Measurements from ENCODE around the gene TOM1.
"Not testable (repeated sequence)": the region's sequence is repeated elsewhere in the genome, so short reads cannot be mapped to it uniquely, and the experiment has no call there.

Gene TOM1

DNA sequence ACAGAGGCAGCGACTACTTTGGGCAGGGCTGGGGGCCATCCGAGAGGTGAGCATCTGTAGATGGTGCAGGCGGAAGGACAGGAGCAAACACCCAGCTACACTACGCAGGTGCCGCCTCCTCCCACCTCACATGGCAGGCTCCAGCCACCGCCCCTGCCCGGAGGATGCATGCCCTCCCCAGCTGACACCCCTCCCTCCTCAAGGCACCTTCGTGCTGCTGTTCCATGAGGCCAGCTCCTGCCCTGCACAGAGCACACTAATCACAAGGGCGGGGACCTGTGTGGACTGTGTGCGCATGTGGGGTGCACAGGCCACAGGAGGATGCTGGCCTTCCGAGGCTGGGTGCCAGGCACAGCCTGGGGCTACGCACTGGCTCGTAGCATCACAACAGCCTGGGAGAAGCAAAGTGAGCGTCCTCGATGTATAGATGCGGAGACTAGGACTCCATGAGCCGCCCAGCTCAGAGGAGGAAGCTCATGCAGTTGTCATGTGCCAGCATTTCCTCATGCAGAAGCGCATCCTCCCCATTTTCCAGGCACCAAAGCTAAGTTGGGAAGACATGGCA, 48.4 kb downstream of the TOM1 start:
- DNase-seq: no peak

DNA sequence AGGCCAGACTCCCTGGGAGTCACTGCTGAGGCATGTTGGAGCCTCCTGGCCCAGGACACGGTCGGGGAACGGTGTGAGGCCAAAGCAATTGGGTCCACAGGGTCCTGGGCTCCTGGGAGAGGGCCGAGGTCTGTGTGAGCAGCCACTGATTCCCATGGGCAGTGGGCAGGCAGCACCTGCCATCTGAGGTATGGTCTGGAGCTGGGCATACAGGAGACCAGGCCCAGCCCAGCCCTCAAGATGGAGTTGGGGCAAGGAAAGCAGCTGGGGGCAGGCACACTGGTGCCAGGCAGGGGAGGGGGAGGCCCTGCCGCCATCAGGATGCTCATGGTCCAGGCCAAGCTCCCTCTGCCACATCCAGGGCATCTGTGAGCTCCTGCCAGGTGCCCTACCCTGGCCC, 49.0 kb downstream of the TOM1 start:
- DNase-seq: no peak

GRCh38 chr22:35349368-35349703, 49.6 kb downstream of the TOM1 start:
- DNase-seq: no peak

- DNase-seq: no peak
Observed at GRCh38 chr22:35349704-35350538, 50.2 kb downstream of the TOM1 start.

DNA sequence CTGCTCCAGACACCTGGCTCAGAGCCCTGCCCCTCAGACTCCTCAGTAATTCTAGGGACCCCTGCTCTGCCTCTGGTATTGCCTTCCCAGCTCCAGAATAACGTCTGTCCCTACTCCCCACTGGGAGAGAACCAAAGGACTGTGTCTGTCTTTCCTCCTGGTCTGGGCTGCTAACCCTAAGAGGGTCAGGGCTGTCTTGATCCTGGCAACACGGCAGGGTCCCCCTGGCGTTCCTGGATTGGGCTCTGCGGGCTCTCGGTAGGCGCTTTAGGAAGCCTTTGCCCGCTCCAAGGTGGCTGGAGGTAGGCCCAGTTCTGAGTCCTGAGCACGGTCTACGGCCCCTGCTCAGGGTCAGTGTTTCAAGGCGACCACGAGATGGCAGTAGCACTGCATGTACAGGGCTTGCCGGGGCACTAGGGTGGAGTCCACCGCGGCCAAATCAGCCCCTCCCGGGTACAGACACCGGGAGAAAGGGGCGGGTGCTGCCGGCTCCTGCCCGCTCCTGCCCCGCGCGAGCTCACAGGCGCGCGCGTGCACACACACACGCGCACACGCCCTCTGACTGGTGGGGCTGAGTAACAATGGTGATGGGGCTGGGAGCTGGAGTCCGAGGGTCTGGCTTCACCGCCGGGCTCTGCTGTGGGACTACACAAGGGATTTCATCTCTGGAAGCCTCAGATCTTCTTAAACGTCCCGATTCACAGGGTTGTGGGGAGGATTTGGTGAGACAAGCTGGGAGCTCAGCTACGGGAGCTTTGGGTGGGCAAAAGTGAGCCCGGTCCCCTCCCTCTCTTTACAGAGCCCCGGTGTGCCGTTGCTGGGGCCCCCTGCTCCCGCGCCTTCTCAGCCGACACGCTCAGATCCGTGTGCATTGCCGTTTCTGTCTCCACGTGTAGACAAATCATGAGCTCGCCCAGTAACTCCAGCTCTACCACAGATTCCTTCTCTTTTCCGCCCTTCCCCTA, 51.1 kb downstream of the TOM1 start:
- DNase-seq: peak; percentile 85

DNA sequence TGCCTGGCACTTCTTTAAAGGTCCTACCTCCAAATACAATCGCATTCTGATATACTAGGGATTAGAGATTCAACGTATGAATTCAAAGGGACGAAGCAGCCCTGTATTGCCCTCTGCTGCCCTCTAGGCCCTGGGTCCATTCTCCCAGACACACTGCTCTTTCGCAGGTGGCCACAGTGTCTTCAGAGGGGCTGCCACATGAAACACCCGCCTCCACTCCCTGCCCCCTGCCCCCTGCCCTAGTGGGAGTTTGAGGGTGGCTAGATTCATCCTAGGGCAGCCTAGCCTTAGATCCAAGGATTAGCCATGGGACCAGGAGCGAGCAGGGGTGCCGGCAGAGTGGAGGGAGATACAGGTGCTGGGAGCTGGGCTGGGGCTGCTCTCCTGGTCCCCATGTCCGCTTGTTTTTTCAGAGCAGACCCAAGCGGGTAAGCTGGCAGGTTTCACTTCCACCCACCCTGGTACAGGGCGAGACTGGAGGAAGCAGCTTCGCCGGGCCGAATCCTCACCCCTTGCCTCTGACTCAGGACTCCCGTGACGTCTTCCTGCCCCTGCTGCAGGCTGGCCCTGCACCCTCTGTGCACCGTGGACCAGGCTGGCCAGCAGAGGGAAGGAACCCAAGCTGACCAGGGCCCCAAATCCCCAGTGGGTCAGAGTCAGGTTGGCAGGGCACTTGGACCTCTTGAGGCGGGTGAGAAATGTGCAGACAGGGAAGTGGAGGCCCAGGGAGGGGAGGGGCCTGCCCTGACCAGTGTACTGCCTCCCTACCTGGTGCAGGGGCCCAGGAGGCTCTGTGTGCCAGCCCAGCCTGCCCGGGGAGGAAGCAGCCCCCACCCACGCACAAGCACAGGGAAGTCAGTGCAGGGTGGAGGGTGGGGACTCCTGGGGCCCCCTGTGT, 52.8 kb downstream of the TOM1 start:
- peak; percentile 39 for DNase-seq

GRCh38 chr22:35353318-35353717, 53.6 kb downstream of the TOM1 start:
- DNase-seq: no peak

GRCh38 chr22:35354068-35354467, 54.4 kb downstream of the TOM1 start:
- DNase-seq: no peak

DNA sequence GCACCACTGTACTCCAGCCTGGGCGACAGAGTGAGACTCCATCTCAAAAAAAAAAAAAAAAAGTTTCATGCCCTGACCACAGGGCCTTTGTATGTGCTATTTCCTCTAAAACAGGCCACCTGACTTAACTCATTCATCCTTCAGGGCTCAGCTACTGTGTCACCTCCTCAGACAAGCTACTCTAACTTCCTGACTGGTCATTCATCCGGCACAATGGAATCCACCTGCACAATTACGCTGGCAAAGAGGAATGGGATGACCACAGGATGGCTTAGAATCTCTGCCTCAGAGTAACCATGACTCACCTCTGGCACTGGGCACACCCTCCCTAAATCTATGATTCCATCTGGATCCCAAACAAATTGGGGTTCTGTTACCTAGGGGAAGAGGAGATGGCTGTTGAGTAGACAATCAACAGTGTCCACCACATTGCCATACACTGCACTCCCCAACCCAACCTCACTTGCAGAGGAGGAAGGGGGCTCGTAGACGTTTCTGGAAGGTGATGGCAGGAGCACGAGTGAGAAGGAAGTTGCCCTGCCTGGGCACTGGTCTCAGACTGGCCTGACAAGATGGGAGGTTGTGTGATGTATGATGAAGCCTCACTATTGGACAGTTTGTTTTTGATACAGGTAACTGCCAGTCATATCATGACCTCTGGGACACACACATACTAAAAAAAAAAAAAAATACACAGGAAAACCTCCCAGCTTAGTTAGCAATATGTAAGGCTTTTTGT, 58.4 kb downstream of the TOM1 start:
- DNase-seq: no peak

GRCh38 chr22:35359380-35360065, 59.8 kb downstream of the TOM1 start:
- no peak for DNase-seq

GRCh38 chr22:35361001-35361558, 61.4 kb downstream of the TOM1 start:
- no peak for DNase-seq

GRCh38 chr22:35363566-35364086, 63.9 kb downstream of the TOM1 start:
- DNase-seq: no peak

GRCh38 chr22:35364230-35364629, 64.5 kb downstream of the TOM1 start:
- not testable (repeated sequence) for DNase-seq

DNA sequence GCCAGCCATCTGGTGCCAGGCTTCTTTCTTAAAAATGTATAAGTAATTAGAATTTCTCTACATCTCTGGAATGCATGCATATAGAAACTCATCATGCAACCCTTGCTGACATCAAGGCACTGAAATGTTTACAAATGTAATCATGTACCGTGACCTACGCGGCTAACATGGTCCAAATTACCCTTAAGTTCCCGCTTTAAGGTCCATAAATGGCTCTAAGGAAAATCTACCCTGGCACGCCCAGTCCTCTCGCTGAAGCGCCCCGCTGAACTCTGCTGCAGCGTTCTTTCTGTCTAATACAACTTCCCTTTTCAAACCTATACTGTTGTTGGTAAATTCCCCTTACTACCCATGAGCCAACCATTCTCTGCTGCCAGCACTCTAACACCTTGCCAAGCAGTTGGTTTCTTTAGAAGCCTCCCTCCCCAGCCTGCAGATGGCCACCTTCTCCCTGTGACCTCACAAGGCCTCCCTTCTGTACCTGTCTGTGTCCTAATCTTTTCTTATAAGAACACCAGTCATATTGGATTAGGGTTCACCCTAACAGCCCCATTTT, 67.7 kb downstream of the TOM1 start:
- no peak for DNase-seq

GRCh38 chr22:35368386-35368785, 68.7 kb downstream of the TOM1 start:
- DNase-seq: no peak

- DNase-seq: no peak
Observed at GRCh38 chr22:35369996-35370395, 70.3 kb downstream of the TOM1 start.

DNA sequence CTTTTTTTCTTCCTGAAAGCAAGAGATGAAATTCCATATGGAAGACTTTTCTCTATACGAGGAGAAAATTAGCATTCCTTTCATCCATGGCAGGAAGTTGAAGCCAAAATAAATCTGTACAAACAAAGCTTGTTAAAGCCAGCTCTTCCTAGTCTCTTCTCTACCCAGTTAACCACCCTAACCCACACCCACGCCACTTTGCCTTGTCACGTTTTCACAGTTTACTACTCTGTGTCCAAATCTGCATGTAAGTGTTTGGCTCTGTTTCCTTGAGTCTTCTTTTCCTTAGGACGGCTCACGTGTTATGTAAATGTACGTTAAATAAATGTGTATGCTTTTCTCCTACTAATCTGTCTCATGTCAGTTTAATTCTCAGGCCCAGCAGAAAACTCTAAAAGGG, 74.1 kb downstream of the TOM1 start:
- no peak for DNase-seq

DNA sequence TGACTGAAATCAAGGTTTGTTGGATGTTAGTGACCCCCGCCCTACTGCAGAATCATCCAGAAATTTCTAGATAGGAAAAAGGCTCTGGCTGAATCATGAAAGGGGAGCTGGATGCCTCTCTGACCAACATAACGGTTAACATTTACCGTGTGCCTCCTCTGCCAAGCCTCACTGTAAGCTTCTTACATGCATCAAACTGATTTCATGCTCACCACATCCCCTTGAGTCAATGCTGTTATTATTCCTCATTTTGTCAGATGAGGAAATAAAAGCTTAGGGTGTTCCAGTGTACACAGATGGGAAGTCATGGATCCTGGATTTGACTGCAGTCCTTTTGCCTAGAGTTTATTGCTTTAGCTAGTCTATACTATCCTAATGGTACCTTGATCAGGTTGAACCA, 75.3 kb downstream of the TOM1 start:
- DNase-seq: no peak

DNA sequence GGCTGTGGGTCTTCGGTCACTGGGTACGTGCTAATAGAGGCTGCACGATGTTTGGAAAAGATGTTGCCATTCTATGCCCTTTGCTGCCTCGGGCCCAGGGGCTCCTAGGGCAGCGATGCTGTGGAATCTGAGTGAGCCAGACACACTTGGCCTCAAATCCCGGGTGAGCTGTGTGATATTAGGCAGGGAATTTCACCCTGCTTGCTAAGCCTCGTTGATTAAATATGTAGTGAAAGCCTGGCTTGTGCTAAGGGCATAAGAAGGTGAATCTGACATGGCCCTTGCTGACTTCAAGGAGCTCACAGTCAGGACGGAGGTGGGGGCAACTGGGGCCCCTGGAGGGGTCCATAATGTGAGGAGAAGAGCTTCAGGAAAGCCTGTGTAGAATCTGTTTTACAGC, 75.8 kb downstream of the TOM1 start:
- DNase-seq: no peak

- DNase-seq: no peak
Observed at GRCh38 chr22:35376728-35377472, 77.2 kb downstream of the TOM1 start.
